ENCODE measurements around the gene CHPF2. TPM values are rescaled to one million over a fixed set of nuclear protein-coding genes. Genes with fewer than 3 reads are reported as not detected.
A peak's percentile ranks its signal among the peaks of the same experiment; 100 is the strongest.

The CHPF2 gene
- total and polyA plus RNA-seq, 2 of the 13 experiments (the other 11 are each of a cell fraction or from before 2014, with no cell fraction given): 15.4 to 21.5 TPM

GRCh38 chr7:151241755-151242096 lies 9.4 kb downstream of the CHPF2 start:
- in situ Hi-C loops (cut with HindIII; ENCODE audit: extremely low pct_ligation_motif_present, low pct_unique_long_range_greater_than_20kb) (no loop called here), intact Hi-C loops (cut with micrococcal nuclease; ENCODE audit: unreplicated experiment) (loop anchor here (10.0 kb wide), 1 partner anchor 157 kb away; the partner anchor contains the start of genes AGAP3, FASTK and TMUB1)
- Histone ChIP-seq H3K79me2 (ENCODE audit: insufficient read depth, low read length) (no peaks in the 10 kb centered on the region), H3K4me1 (ENCODE audit: insufficient read depth, low read length) (peaks cover 49% of the 10 kb centered on the region), H2AFZ (ENCODE audit: low read length) (no peak overlapping the region), H3K36me3 (replicated peaks in 1 of 2; ENCODE audit: control insufficient read depth in 1 of 2, insufficient read depth in 2 of 2, low read length in 2 of 2) (peaks cover 2 to 13% of the 10 kb centered on the region in 2 experiments; a peak in 3 of 5 replicates), H3K27ac (ENCODE audit: extremely low read length, insufficient read depth, low read length) (no peak overlapping the region), H3K9me3 (ENCODE audit: low read length) (no peaks in the 10 kb centered on the region), H4K20me1 (ENCODE audit: insufficient read depth, low read length) (no peaks in the 10 kb centered on the region), H3K4me3 (replicated peaks in 1 of 3; ENCODE audit: insufficient read depth in 1 of 3, low read depth in 2 of 3, low read length in 3 of 3) (no peak overlapping the region), H3K4me2 (ENCODE audit: low read depth, low read length) (no peak overlapping the region), H3K27me3 (ENCODE audit: control insufficient read depth in 1 of 2, insufficient read depth in 2 of 2, low read length in 2 of 2) (peaks cover under 1 to 19% of the 10 kb centered on the region in 2 experiments; a peak in 3 of 5 replicates), H3K9ac (ENCODE audit: insufficient read depth, low read depth, low read length) (no peak overlapping the region)
- TF ChIP-seq SP5 (CRISPR knock-in tag; IDR thresholded peaks at IDR 0.05; ENCODE audit: borderline replicate concordance, low read depth) (no peak), AGO2 (optimal IDR thresholded peaks at IDR 0.05; ENCODE audit: low read depth, low read length) (peak; percentile 81), ZFP91 (CRISPR knock-in tag; IDR thresholded peaks at IDR 0.05; ENCODE audit: borderline replicate concordance) (0 out of 2 replicates have a peak, but pooled peaks have one; percentile 1)
- no peak for DNase-seq (ENCODE audit: low spot score)
- FAIRE-seq: no peak
- ChIA-PET POLR2A (interaction anchor here (1.8 kb wide), 1 partner anchor 9 kb away, joined by 5 read pairs; the partner anchor contains the start of gene CHPF2), CTCF (ENCODE audit: low intra/inter-chr PET ratio, low total read pairs) (no interaction called here)
- no CpG with 5 or more reads among the region's 9 CpGs for WGBS (ENCODE audit: low lambda C conversion rate)
- no TSS peak for BruUV-seq (replicated peaks)
- ATAC-seq: no peak

- H3K27me3 ChIP-seq (ENCODE audit: control insufficient read depth in 1 of 2, insufficient read depth in 2 of 2, low read length in 2 of 2): peaks cover 3 to 26% of the 10 kb centered on the region in 2 experiments; a peak in 3 of 5 replicates
- no peak overlapping the region for H3K27ac ChIP-seq (ENCODE audit: extremely low read length, insufficient read depth, low read length)
- no peaks in the 10 kb centered on the region for H3K79me2 ChIP-seq (ENCODE audit: insufficient read depth, low read length)
- no peak for DNase-seq (ENCODE audit: low spot score)
- no peak overlapping the region for H3K4me3 ChIP-seq (replicated peaks in 1 of 3; ENCODE audit: insufficient read depth in 1 of 3, low read depth in 2 of 3, low read length in 3 of 3)
- H2AFZ ChIP-seq (ENCODE audit: low read length): no peak overlapping the region
- H4K20me1 ChIP-seq (ENCODE audit: insufficient read depth, low read length): no peaks in the 10 kb centered on the region; the same call in 1 of the 2 replicates
- 0 out of 2 replicates have a peak overlapping the region, but pooled peaks have one; percentile 5 for H3K4me2 ChIP-seq (ENCODE audit: low read depth, low read length)
- no peak overlapping the region for H3K9ac ChIP-seq (ENCODE audit: insufficient read depth, low read depth, low read length)
- in situ Hi-C loops (cut with HindIII; ENCODE audit: extremely low pct_ligation_motif_present, low pct_unique_long_range_greater_than_20kb): no loop called here
- ChIA-PET POLR2A (interaction anchor here (1.8 kb wide), 1 partner anchor 10 kb away, joined by 5 read pairs; the partner anchor contains the start of gene CHPF2), CTCF (ENCODE audit: low intra/inter-chr PET ratio, low total read pairs) (no interaction called here)
- BruUV-seq (replicated peaks): no TSS peak
- H3K9me3 ChIP-seq (ENCODE audit: low read length): no peaks in the 10 kb centered on the region
- peaks cover 0 to 8% of the 10 kb centered on the region in 2 experiments; a peak in 3 of 5 replicates for H3K36me3 ChIP-seq (replicated peaks in 1 of 2; ENCODE audit: control insufficient read depth in 1 of 2, insufficient read depth in 2 of 2, low read length in 2 of 2)
- FAIRE-seq: no peak
- intact Hi-C loops (cut with micrococcal nuclease; ENCODE audit: unreplicated experiment): loop anchor here (10.0 kb wide), 1 partner anchor 158 kb away; the partner anchor contains the start of genes AGAP3, FASTK and TMUB1
- H3K4me1 ChIP-seq (ENCODE audit: insufficient read depth, low read length): peaks cover 52% of the 10 kb centered on the region
- WGBS (ENCODE audit: low lambda C conversion rate): 59% methylated on average over 19 of the region's 20 CpGs
- peak; percentile 4; the same call in 2 of the 3 replicates for ATAC-seq
- TF ChIP-seq ZUFSP (CRISPR knock-in tag; IDR thresholded peaks at IDR 0.05; ENCODE audit: borderline replicate concordance): no peak
- no peak for TF ChIP-seq TFAP4 (IDR thresholded peaks at IDR 0.05; ENCODE audit: borderline replicate concordance, low read depth)
Observed at GRCh38 chr7:151242159-151243044, 10.1 kb downstream of the CHPF2 start.

All from HepG2 (cell line).